ENCODE results near the gene BRD2.
A peak's percentile ranks its signal among the peaks of the same experiment; 100 is the strongest.

Gene BRD2

GRCh38 chr6:32973144-32974015 is 5.0 kb downstream of the BRD2 start:
- no peak for DNase-seq

- DNase-seq = peak; percentile 57 to 62
Measured at GRCh38 chr6:32974016-32974333, 5.6 kb downstream of the BRD2 start.

GRCh38 chr6:32974541-32975308 is 6.3 kb downstream of the BRD2 start:
- no peak for DNase-seq

DNA sequence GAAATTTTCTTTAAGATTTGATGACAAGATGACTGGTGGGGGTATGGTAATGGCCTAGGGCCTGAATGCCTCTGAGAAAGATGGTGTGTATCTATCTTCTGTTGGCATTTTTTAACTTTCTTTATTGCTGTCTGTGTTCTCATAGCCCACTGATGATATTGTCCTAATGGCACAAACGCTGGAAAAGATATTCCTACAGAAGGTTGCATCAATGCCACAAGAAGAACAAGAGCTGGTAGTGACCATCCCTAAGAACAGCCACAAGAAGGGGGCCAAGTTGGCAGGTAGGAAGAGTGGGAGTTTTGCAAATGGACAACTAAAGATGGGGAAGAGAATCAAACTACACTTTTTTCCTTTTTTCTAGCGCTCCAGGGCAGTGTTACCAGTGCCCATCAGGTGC is 7.5 kb downstream of the BRD2 start:
- DNase-seq = no peak

GRCh38 chr6:32976334-32977069 is 8.1 kb downstream of the BRD2 start:
- no peak for DNase-seq

DNA sequence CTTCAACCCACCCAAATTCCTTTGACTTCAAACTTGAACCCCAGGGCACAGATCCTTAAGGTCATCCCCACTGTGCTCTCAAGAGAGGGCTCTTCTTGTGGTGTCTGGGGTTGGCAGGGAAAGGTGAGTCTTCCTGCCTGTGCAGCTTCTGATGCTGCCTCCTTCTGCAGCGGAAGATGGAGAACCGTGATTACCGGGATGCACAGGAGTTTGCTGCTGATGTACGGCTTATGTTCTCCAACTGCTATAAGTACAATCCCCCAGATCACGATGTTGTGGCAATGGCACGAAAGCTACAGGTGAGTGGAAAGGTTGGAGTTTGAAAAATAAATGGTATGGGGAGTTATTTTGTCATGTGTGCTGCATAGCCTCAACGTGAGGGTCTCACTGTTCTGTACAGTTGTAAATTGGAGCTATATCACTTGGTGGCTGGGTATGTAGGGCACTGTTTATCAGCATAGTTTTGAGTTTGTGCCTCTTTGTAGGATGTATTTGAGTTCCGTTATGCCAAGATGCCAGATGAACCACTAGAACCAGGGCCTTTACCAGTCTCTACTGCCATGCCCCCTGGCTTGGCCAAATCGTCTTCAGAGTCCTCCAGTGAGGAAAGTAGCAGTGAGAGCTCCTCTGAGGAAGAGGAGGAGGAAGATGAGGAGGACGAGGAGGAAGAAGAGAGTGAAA is 9.0 kb downstream of the BRD2 start:
- DNase-seq = no peak

DNA sequence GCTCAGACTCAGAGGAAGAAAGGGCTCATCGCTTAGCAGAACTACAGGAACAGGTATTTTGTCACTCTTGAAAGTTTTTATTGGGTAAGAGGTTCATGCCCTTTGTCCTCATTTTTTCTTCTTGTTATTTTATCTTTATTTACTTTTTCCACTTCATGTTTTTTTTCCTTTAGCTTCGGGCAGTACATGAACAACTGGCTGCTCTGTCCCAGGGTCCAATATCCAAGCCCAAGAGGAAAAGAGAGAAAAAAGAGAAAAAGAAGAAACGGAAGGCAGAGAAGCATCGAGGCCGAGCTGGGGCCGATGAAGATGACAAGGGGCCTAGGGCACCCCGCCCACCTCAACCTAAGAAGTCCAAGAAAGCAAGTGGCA is 9.5 kb downstream of the BRD2 start:
- no peak for DNase-seq

GRCh38 chr6:32979720-32980487 is 11.5 kb downstream of the BRD2 start:
- no peak for DNase-seq

GRCh38 chr6:32980488-32981038 is 12.2 kb downstream of the BRD2 start:
- no peak for DNase-seq

- peak in 1 of 2 experiments; percentile 29 for DNase-seq
Measured at GRCh38 chr6:32982084-32982701, 13.8 kb downstream of the BRD2 start.

DNA sequence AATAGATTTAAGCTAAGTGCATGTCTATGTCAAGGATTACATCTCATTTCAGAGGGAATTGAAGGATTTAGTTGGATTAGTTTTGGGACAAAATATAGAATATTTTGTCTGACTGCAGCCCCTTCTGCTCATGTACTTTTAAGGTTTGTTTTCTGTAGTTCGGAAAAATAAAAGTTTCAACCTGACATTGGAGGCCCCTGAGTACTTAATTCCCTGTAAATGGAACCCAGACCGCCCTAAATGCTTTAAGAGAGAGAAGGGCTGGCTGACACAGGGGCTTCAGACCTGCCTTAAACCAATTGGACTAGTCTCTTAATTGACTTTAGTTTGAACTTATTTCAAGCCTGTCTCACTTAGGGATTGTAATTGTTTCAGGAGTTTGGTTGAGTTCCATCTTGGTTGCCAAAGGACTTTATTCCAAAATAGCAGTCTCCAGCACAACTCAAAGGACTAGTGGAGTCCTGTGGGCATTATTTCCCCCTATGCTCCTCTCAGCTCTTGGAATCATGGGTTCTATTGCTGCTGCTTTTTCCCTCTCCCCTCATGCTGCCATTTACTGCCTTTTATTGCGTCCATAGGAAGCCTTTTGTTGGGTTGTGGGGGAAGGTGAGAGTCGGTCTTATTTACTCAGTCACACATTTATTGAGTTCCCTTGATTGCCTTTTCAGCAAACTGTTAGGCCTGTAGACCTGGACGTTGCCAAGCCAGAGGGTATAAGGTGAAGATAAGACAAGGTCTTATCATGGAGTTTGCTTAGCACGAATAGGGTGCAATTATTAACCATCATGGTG is 14.5 kb downstream of the BRD2 start:
- no peak for DNase-seq

- no peak for DNase-seq
Measured at GRCh38 chr6:32983493-32983848, 15.1 kb downstream of the BRD2 start.

GRCh38 chr6:32983964-32984621 is 15.7 kb downstream of the BRD2 start:
- no peak for DNase-seq

GRCh38 chr6:32984622-32985389 is 16.4 kb downstream of the BRD2 start:
- DNase-seq = peak; percentile 86 to 90

DNA sequence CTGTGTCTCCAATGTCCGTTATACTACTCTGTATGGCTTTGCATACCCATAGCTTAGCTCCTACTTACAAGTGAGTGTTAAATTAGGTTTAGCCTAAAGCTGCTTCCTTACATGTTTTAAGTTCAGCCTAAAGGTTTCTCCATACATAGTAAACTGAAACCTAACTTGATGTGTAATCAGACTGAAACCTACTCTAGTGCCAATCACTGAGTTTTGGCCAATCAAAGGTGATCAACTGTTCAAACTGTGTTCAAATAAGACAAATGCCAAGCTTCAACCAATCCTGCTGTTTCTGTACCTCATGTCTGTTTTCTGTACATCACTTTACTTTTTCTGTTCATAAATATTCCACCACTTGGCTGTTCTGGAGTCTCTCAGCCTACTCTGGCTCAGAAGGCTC is 21.0 kb downstream of the BRD2 start:
- no peak for DNase-seq

DNA sequence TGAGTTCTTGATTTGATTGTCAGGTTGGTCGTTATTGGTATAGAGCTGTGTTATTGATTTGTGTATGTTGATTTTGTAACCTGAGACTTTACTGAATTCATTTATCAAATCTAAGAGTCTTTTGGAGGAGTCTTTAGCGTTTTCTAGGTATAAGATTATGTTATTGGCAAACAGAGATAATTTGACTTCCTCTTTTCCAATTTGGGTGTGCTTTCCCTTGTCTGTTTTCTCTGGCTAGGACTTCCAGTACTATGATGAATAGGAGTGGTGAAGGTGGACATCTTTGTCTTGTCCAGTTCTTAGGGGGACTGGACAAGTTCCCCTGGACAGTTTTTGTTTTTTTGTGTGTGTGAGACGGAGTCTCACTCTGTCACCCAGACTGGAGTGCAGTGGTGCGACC is 23.6 kb downstream of the BRD2 start:
- no peak for DNase-seq

GRCh38 chr6:32993363-32993973 is 25.1 kb downstream of the BRD2 start:
- no peak for DNase-seq

- no peak for DNase-seq
Measured at GRCh38 chr6:32995448-32995847, 27.1 kb downstream of the BRD2 start.

- DNase-seq = peak in 1 of 2 experiments; percentile 14
Measured at GRCh38 chr6:33000055-33000454, 31.7 kb downstream of the BRD2 start.

Measured in AML-193 (cell line).